Astrocyte of the spinal cord (primary cell): ENCODE measurements around the gene AGPS.
A peak's percentile ranks its signal among the peaks of the same experiment; 100 is the strongest.

ENCODE experiments used
- DNase-seq: peaks from one replicate; pipeline ENCODE4 v3.0.0; 2011; ENCODE audit warnings: low read depth, low spot score
- H3K4me3 ChIP-seq: 2 replicates; pipeline ENCODE4 v1.5.1; 2011; ENCODE audit warnings: low read depth, mild to moderate bottlenecking, low read length, moderate library complexity
- in situ Hi-C: cut with HindIII; loops from 2 replicates; pipeline ENCODE4 v1.10.0; 2017; ENCODE audit warnings: low sequenced_read_pairs
- TF ChIP-seq, protein P1 (sequence below): IDR thresholded peaks from 2 replicates; pipeline ENCODE4 v1.5.1; 2012; ENCODE audit warnings: low read depth, mild to moderate bottlenecking, low read length, inconsistent platforms

The AGPS gene

DNA sequence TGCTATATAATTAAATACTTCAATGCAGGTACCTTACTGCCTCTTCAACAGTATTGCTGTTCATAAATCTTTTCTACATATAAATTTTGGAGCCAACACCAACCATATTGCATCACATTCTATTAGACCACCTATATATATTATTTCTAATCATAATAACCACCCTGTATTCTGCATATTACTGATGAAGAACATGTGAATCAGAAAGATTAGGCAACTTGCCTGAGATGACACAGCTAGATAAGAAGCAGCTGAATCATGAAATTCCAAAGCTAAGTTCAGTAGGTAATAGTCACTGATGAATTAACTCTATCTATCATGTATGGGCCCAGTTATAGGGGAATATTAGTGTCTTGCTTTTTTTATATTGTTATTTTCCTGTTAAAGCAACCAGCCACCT is 161.8 kb downstream of the AGPS start:
- TF ChIP-seq, protein P1, sequence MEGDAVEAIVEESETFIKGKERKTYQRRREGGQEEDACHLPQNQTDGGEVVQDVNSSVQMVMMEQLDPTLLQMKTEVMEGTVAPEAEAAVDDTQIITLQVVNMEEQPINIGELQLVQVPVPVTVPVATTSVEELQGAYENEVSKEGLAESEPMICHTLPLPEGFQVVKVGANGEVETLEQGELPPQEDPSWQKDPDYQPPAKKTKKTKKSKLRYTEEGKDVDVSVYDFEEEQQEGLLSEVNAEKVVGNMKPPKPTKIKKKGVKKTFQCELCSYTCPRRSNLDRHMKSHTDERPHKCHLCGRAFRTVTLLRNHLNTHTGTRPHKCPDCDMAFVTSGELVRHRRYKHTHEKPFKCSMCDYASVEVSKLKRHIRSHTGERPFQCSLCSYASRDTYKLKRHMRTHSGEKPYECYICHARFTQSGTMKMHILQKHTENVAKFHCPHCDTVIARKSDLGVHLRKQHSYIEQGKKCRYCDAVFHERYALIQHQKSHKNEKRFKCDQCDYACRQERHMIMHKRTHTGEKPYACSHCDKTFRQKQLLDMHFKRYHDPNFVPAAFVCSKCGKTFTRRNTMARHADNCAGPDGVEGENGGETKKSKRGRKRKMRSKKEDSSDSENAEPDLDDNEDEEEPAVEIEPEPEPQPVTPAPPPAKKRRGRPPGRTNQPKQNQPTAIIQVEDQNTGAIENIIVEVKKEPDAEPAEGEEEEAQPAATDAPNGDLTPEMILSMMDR = no peak
- DNase-seq = no peak
- H3K4me3 ChIP-seq = no peak overlapping the region
- in situ Hi-C loops = no loop called here

DNA sequence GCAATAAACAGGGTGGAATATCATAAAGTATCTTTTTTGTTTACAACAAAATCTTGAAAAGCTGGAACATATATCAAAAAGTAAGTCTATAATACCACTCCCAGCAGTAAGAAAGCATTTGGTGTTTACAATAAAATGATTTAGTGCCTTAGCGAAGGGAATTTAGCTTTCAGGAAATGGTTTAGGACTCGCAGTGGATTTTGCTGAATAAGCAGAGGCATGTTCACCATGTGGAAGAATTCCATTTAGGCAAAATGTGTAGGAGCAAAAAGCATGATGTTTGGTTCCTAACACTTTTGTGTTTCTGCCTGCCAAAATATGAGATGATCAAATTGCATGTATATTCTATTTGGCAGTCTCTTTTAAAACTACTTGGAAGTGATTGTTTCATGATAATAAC is 163.6 kb downstream of the AGPS start:
- no peak for DNase-seq
- TF ChIP-seq, protein P1 = no peak
- H3K4me3 ChIP-seq = no peak overlapping the region
- in situ Hi-C loops = no loop called here

DNA sequence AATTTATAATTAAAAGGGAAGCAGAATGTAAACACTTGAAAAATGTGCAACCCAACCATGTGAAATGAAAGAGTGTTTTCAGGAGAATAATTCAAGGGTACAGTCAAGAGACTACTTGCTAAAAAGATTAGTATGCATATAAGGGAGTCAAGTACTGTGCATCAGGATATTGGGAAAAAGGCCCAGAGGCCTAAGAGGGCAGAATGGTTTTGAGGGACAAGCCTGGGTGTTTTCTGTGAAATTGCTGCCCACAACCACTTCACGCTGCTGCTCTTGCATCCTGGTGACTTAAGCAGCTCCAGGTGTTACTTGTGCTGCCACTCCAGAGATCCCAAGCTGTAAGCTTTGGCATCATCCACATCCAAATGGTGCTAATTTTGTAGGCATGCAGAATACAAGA is 165.2 kb downstream of the AGPS start:
- in situ Hi-C loops = no loop called here
- no peak overlapping the region for H3K4me3 ChIP-seq
- DNase-seq = no peak
- TF ChIP-seq, protein P1 = no peak

DNA sequence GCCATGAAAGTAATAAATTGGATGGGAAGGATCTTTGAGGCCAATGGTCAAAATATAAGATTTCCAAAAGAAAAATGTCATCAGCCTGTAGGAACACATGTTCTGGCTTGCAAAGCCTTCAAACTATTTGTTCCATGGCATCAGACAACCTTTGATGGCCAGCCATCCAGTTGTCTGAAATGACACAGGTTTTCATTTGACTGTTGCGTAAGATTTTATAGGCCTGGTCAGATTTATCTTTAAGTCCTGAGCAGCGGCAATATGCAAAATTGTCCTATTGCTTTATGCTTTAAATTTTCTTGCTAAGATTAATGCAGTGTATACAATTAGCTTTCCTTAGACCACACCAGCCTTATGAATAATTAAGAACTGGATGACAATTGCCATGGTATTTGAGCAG is 167.1 kb downstream of the AGPS start:
- TF ChIP-seq, protein P1 = no peak
- in situ Hi-C loops = no loop called here
- no peak overlapping the region for H3K4me3 ChIP-seq
- DNase-seq = no peak

DNA sequence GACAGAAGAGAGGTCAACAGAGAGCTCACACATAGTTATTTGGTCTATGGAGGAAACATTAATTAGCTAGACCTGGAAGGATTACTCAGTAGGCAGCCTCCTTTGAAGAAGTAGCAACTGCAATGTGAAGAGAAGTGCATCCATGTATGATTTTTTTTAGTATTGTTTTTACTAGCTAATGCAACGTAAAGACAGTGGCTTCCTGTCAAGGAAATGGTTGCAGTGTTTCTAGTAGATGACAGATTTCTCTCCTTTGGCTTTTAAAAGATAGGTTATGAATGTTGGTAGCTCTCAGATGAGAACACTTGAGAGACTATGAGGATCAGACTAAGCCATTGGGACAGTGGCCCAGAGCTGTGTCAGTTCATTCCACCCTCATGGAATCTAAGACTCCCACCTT is 175.8 kb downstream of the AGPS start:
- TF ChIP-seq, protein P1 = no peak
- in situ Hi-C loops = no loop called here

DNA sequence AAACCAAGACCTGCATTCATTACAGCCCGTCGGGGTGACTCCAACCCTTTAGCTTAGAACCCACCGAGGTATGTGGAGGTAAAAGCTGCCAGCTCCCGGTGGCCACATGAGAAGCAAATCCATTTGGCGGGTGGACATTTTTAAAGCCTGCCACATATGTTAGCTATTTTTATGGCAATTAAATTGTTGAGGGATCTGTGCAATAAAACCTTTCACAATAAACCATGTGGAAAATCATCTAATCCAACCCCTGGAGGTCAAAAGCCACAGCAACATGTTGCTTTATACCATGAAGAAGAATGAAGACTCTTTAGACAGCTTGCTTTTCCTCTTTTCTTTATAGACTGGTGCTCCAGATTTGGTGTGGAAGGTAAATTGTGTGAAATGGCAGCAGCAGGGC is 176.3 kb downstream of the AGPS start:
- no peak for DNase-seq
- TF ChIP-seq, protein P1 = no peak
- in situ Hi-C loops = no loop called here
- H3K4me3 ChIP-seq = no peak overlapping the region

More for the DNA sequence above, 175.8 kb downstream of the AGPS start:
- no peak overlapping the region for H3K4me3 ChIP-seq
- no peak for DNase-seq

DNA sequence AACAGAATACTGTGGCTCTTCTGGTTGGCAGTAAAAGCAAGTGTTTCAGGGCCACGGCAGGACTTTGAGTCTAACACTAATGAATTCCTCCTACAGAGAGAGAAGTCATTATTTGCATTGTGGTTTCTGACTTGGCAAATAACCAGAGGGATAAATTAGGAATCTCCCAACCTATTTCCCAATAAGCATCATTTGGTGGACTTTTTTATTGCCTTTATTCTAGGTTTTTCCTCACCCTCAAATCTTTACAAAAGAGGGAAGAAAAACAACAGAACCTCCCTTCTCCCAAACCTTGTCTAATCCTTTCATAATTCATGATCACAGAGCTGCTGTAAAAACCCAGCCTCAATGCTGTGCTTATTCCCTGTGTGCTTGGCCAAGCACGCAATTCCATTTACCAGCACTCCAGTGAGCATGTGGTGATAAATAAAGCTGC is 179.7 kb downstream of the AGPS start:
- DNase-seq = peak; percentile 34
- TF ChIP-seq, protein P1 = no peak
- in situ Hi-C loops = no loop called here
- no peak overlapping the region for H3K4me3 ChIP-seq
